Ureter (tissue), 1 donor: ENCODE measurements around the gene TRIM77. TPM values are rescaled to one million over a fixed set of nuclear protein-coding genes. Genes with fewer than 3 reads are reported as not detected.
"Not testable (repeated sequence)": the region's sequence is repeated elsewhere in the genome, so short reads cannot be mapped to it uniquely, and the experiment has no call there.

Experiments used
- DNase-seq: peaks from one replicate; pipeline ENCODE4 v3.0.0-alpha.2; 2020; ENCODE audit warnings: low spot score
- total RNA-seq: library from RNA; stranded (reverse); gene quantifications from one replicate; pipeline ENCODE4 v1.2.4, GENCODE V29; 2023
- donor health status: DM: yes; HTN: yes; CAD: no.

Gene TRIM77, protein sequence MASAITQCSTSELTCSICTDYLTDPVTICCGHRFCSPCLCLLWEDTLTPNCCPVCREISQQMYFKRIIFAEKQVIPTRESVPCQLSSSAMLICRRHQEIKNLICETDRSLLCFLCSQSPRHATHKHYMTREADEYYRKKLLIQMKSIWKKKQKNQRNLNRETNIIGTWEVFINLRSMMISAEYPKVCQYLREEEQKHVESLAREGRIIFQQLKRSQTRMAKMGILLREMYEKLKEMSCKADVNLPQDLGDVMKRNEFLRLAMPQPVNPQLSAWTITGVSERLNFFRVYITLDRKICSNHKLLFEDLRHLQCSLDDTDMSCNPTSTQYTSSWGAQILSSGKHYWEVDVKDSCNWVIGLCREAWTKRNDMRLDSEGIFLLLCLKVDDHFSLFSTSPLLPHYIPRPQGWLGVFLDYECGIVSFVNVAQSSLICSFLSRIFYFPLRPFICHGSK
- total RNA-seq = not detected

GRCh38 chr11:89709999-89710398 is at the start of gene TRIM77:
TRIM77 (plus strand) TSS chr11:89710299; CDS start chr11:89710299, 0 bp downstream.
- not testable (repeated sequence) for DNase-seq

DNA sequence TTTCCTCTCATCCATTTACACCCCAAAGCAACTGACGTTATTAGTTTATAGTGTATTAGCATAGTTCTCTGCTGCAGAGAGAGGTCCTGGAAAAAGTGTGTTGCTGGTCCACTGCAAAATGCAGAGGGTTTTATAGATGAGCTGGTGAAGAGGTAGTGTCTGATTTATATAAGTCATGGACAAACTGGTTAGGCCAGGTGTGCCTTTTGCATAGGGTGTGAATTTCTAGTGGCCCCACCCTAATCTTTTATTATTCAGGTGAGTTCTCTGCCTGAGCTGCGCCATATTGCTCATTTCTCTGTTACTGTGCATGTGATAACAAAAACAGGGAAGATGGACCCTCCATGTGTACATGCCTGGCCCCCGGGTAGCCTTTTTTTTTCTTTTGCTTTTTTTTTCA is 43.1 kb upstream of the TRIM77 start:
- no peak for DNase-seq

GRCh38 chr11:89668158-89668557 is 41.9 kb upstream of the TRIM77 start:
- not testable (repeated sequence) for DNase-seq

GRCh38 chr11:89669586-89669985 is 40.5 kb upstream of the TRIM77 start:
- not testable (repeated sequence) for DNase-seq

DNA sequence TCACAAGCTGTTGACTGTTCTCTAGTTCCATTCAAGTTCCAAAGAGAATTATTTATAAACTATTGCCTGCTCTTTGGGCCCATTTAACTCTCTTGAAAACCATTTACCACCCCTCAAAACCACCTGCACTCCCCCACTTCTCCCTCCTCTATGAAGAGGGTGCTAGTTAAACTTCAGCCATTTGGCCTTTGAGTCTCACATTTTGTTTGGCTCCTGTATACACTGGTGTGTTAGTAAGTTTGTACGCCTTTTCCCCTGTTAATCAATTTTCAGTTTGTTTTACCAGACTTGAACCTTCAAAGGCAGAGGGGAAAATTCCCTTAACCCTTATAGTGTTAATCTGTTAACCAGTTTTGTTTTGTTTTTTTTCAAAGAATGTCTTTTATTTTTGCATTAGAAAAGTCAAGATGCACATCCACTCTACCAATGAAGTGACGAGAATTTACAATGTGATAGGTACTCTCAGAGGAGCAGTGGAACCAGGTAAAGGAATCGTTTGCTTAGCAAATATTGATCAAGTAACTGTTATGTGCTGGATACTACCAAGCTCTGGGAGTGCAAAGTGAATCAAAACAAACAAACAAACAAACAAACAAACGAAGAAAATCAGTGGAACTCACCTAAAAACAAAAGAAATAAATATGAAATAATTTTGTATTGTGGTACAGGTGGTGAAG is 40.0 kb upstream of the TRIM77 start:
- not testable (repeated sequence) for DNase-seq

GRCh38 chr11:89672547-89672946 is 37.6 kb upstream of the TRIM77 start:
- DNase-seq = not testable (repeated sequence)

- not testable (repeated sequence) for DNase-seq
Observed at GRCh38 chr11:89673380-89673779, 36.7 kb upstream of the TRIM77 start.

DNA sequence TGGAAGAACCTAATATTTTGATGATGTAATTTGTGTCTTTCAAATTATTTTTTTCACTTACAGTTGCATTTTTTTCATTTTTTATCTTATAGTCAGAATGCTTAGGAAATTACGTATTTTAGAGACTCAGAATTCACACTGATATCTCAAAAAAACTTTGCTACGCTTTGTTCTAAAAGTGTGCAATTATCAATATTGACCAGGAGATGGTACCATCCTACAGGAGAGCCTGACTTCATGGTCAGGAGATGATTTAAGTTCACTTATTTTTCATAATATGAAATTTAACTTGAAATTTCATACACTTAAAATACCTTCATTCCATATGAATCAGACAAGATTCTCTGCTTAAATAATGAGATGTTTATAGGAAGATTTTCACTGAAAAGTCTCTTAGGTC is 34.7 kb upstream of the TRIM77 start:
- DNase-seq = not testable (repeated sequence)

GRCh38 chr11:89675948-89676347 is 34.2 kb upstream of the TRIM77 start:
- DNase-seq = not testable (repeated sequence)

GRCh38 chr11:89707080-89707479 is 3.0 kb upstream of the TRIM77 start:
- not testable (repeated sequence) for DNase-seq

- not testable (repeated sequence) for DNase-seq
Observed at GRCh38 chr11:89724866-89725498, 14.9 kb downstream of the TRIM77 start.

DNA sequence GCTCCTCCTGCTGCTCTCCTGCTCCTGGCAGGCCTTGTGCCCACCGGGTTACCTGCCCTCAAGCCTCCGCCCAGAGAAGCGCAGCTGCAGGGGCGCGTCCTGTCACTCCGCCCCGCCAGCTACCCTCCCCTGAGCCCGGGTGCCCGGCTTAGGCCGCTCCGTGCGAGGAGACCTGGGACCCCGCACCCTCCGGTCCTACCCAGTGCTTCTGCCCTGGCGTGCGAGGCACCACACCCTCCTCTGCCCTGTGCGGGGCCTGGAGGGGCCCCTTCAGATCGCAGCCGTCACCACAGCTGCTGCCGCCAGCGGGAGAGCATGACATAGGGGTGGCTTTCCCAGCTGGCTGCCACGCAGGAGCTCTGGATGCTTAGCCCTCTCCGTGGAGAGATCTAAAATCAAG is 20.1 kb downstream of the TRIM77 start:
- not testable (repeated sequence) for DNase-seq

DNA sequence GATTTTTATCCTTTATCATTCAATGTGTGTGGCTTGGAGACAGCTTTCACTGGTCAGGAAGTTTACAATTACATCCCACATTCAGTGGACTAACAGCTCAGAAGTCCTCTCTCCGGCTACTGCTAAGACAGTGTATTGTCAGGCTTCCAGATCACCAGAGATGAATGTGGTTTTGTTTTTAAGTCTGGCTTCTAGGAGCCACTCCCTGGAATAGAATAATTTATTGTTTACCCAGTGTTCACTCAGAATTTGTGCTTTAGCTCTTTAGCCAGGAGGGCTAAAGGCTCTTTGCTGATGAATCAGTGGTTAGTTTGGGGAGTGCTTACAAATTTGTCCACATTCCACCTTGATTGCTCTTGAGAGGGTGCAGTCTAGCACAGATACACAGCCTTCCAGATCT is 26.5 kb downstream of the TRIM77 start:
- DNase-seq = no peak

DNA sequence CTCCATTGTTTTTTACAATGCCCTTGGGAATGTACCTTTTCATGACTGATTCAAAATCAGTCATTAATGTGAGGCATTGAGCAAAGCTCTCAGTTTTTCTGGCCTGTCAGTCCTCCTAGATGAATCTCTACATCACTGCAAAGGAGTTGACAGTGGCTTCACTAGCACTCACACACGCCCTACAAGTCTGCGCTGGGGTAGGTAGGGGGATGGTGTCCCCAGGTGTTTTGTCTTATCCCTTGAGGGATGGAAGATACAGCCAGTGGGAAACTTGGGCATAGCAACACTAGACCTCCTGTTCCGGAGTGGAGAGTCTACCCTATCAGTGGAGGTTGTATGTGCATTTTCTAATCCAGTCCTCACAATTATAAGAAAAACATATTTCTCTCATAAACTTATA is 27.0 kb downstream of the TRIM77 start:
- DNase-seq = no peak

- not testable (repeated sequence) for DNase-seq
Observed at GRCh38 chr11:89741406-89741805, 31.3 kb downstream of the TRIM77 start.

GRCh38 chr11:89744158-89744557 is 34.1 kb downstream of the TRIM77 start:
- DNase-seq = not testable (repeated sequence)

DNA sequence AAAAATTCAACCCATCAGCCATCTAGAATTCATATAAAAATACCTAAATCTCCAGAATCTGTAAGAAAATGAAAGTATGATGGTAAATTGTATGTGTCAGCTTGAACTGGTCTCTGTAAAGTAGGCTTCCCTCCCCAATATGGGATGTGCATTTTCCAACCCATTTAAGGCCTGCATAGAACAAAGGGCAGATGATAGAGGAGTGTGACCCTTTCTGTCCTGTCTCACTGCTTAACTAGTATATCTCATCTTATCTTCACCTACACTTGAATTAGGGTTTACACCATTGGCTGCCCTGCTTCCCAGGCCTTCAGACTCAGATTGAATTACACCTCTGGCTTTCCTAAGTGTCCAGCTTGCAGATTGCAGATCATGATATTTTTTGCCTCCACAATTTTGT is 40.7 kb downstream of the TRIM77 start:
- not testable (repeated sequence) for DNase-seq

Other genes starting within 250 kb of the TRIM77 start
- gene NOX4, start 218.9 kb upstream of the TRIM77 start, total RNA-seq = 1.6 TPM
- gene TRIM49, start 98.3 kb downstream of the TRIM77 start, total RNA-seq = not detected
- not detected for gene TRIM64B, start 168.2 kb downstream of the TRIM77 start, total RNA-seq
- gene TRIM49D1, start 211.9 kb downstream of the TRIM77 start, total RNA-seq = not detected
- not detected for gene TRIM49D2, start 213.8 kb downstream of the TRIM77 start, total RNA-seq